T-cell (primary cell): ENCODE data around the gene ZNF302. TPM values are rescaled to one million over a fixed set of nuclear protein-coding genes. Genes with fewer than 3 reads are reported as not detected.

ENCODE experiments used
- ATAC-seq, 4 experiments: fragments of 200-7000 bp in 3 of 4; fragments of 150-1000 bp in 1 of 4; cut with Tn5 transposase; replicated peaks in 1 of 4; 1 replicate in 3 of 4; 2 replicates in 1 of 4; pipeline ENCODE4 v1.10.0; 2021; ENCODE audit warnings: moderate library complexity in 3 of 4, mild to moderate bottlenecking in 2 of 4, moderate number of reproducible peaks in 1 of 4
- CTCF ChIA-PET, 2 donors: fragments of 300-600 bp; sonication (Branson Sonifier 250); formaldehyde crosslinking; loops; one replicate each; lab custom pipeline; 2022; ENCODE audit warnings: antibody characterized with exemption in 2 of 2; lab: Charles Lee
- POLR2A ChIA-PET, 2 donors: fragments of 300-600 bp; sonication (Branson Sonifier 250); formaldehyde crosslinking; loops; one replicate each; lab custom pipeline; 2022; ENCODE audit warnings: antibody characterized with exemption in 2 of 2; lab: Charles Lee
- DNase-seq, 35 experiments: peaks; one replicate each; pipeline versions ENCODE4 v3.0.0 to v3.0.0-alpha.2; 2013 to 2023
- H3K27ac ChIP-seq: one replicate; pipeline ENCODE4 v1.5.1; 2013; ENCODE audit warnings: low read length
- H3K27me3 ChIP-seq, 2 experiments: replicated peaks in 1 of 2; 1 replicate in 1 of 2; 2 replicates in 1 of 2; pipeline versions ENCODE4 v1.6.1 to v1.7.0; 2013; ENCODE audit warnings: low read length in 1 of 2, mixed read lengths in 1 of 2; ENCODE audit not compliant: control insufficient read depth in 2 of 2, insufficient read depth in 2 of 2; ENCODE audit errors: extremely low read depth in 1 of 2
- H3K36me3 ChIP-seq, 2 donors: 1 replicate in 1 of 2; 2 replicates in 1 of 2; pipeline versions ENCODE4 v1.6.1 to v1.7.0; 2013; ENCODE audit warnings: low read length in 1 of 2; ENCODE audit not compliant: control insufficient read depth in 2 of 2, insufficient read depth in 1 of 2; ENCODE audit errors: extremely low read depth in 1 of 2
- H3K4me1 ChIP-seq, 2 experiments: 1 replicate in 1 of 2; 2 replicates in 1 of 2; pipeline versions ENCODE4 v1.6.1 to v1.7.0; 2013; ENCODE audit warnings: low read length in 2 of 2, mixed read lengths in 1 of 2; ENCODE audit not compliant: insufficient read depth in 2 of 2, control insufficient read depth in 1 of 2; ENCODE audit errors: extremely low read depth in 1 of 2
- H3K4me3 ChIP-seq, 2 donors: 1 replicate in 1 of 2; 2 replicates in 1 of 2; pipeline versions ENCODE4 v1.5.1 to v1.7.0; 2013; ENCODE audit warnings: mild to moderate bottlenecking in 2 of 2, low read length in 1 of 2, moderate library complexity in 1 of 2; ENCODE audit not compliant: control insufficient read depth in 1 of 2; ENCODE audit errors: extremely low read depth in 1 of 2
- H3K9me3 ChIP-seq: 2 replicates; pipeline ENCODE4 v1.7.0; 2013
- H3K27ac Mint-ChIP-seq, 2 donors: one replicate each; pipeline ENCODE4 v1.8.0; 2020 to 2021; ENCODE audit warnings: mild to moderate bottlenecking in 2 of 2, mixed read lengths in 2 of 2
- H3K27me3 Mint-ChIP-seq, 2 donors: one replicate each; pipeline ENCODE4 v1.8.0; 2021 to 2022; ENCODE audit warnings: mixed read lengths in 2 of 2
- H3K36me3 Mint-ChIP-seq: one replicate; pipeline ENCODE4 v1.8.0; 2021; ENCODE audit warnings: mixed read lengths
- H3K4me1 Mint-ChIP-seq, 3 donors: one replicate each; pipeline ENCODE4 v1.8.0; 2020 to 2022; ENCODE audit warnings: mixed read lengths in 3 of 3, mild to moderate bottlenecking in 1 of 3
- H3K4me3 Mint-ChIP-seq, 3 donors: one replicate each; pipeline ENCODE4 v1.8.0; 2020 to 2022; ENCODE audit warnings: mild to moderate bottlenecking in 3 of 3, mixed read lengths in 3 of 3, moderate library complexity in 3 of 3
- H3K9me3 Mint-ChIP-seq, 3 donors: one replicate each; pipeline ENCODE4 v1.8.0; 2020 to 2022; ENCODE audit warnings: mixed read lengths in 3 of 3
- WGBS: methylation state at CpG from one replicate; pipeline ENCODE4 v1.1.5; 2013; ENCODE audit warnings: missing lambda C conversion rate; ENCODE audit not compliant: insufficient coverage; 5-methylcytosine and 5-hydroxymethylcytosine counted together
- total RNA-seq, 35 experiments: library from RNA in 6 of 35; stranded (reverse) in 6 of 35; fragments of 120-200 nt in 1 of 35; gene quantifications; one replicate each; pipeline versions ENCODE4 v1.2.1 to v1.2.4 and lab custom pipeline; 2013 to 2026

Gene ZNF302
- total RNA-seq, 5 donors from 2014 or later (not counting 1 experiment from before 2014, with no cell fraction given), result 18.1 to 41.6 (median 35.7) TPM

DNA sequence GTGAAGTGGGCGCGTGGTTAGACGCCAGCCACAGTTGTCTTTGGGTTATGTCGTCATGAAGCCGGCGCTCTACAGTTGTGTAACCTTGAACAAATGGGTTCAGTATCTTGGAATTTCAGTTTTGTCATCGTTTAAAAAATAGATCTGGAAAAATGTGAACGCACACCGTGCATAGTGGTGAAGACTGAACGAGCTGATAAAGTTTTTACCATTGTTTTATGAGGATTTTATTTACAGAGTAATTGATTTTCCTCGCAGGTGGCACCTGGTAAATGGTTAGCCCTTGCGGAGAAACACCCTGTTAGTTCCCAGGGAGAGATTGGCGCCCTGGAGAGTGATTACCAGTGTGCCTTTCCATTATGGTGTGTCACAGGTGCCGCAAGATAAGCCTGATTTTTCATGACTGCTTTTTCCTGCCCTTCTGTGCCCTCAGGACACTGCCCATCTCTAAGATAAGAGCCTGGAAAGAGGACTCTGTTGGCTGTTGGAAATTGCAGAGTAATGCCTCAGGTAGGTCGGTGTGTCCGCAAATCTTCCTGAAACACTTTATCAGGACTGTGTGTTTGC is 57.1 kb downstream of the ZNF302 start:
- Histone ChIP-seq H3K9me3 (peaks cover 6% of the 10 kb centered on the region), H3K36me3 (peaks cover 7 to 16% of the 10 kb centered on the region in 2 donors), H3K4me3 (peak overlapping the region; percentile 82 to 97), H3K27me3 (peaks cover 0 to 4% of the 10 kb centered on the region in 2 experiments), H3K4me1 (peaks cover 10 to 29% of the 10 kb centered on the region in 2 experiments), H3K27ac (peak overlapping the region; percentile 74)
- 25% methylated on average over 16 of the region's 16 CpGs for WGBS
- Mint-ChIP-seq H3K36me3 (peaks cover 40% of the 10 kb centered on the region), H3K27me3 (no peaks in the 10 kb centered on the region), H3K4me3 (peak overlapping the region; percentile 94 to 96 (median 94)), H3K27ac (peak overlapping the region; percentile 97 to 98), H3K4me1 (peaks cover 25 to 36% (median 30%) of the 10 kb centered on the region in 3 donors), H3K9me3 (peaks cover 6 to 18% (median 18%) of the 10 kb centered on the region in 3 donors)
- peak in 15 of 35 experiments; percentile 72 to 84 (median 79) for DNase-seq
- ChIA-PET CTCF (no interaction called here), POLR2A (interaction anchor here in 1 of 2 donors (0.5 kb wide), 2 partner anchors 12 to 879 kb away, joined by 4 to 8 read pairs; no protein-coding TSS in a partner anchor)
- peak in 3 of 4 experiments; percentile 65 to 76 (median 66) for ATAC-seq

Other genes starting within 250 kb of the ZNF302 start
- gene UBA2, start 249.3 kb upstream of the ZNF302 start, total RNA-seq, result 10 to 100 TPM; 61.7 to 87.2 (median 71.3) TPM
- gene WTIP, start 195.9 kb upstream of the ZNF302 start, total RNA-seq, result 1 to 10 TPM in 1 of 5 donors, under 1 TPM in 4; 0.21 to 1.2 (median 0.50) TPM
- 1 to 10 TPM in 1 of 5 donors, under 1 TPM in 4; 0.16 to 1.4 (median 0.64) TPM for gene SCGB2B2, start 519 bp upstream of the ZNF302 start, total RNA-seq
- gene ZNF181, start 56.6 kb downstream of the ZNF302 start, total RNA-seq, result 10 to 100 TPM in 3 of 5 donors, 1 to 10 TPM in 2; 4.5 to 22.9 (median 17.7) TPM
- gene ZNF599, start 95.5 kb downstream of the ZNF302 start, total RNA-seq, result 10 to 100 TPM in 1 of 5 donors, 1 to 10 TPM in 4; 4.1 to 12.6 (median 8.1) TPM
- gene ZNF30, start 249.2 kb downstream of the ZNF302 start, total RNA-seq, result 10 to 100 TPM in 2 of 5 donors, 1 to 10 TPM in 3; 3.2 to 10.5 (median 8.7) TPM